Gastrocnemius medialis (tissue), 4 donors: ENCODE results near the gene OPCML.

Experiments
- CTCF ChIP-seq, 5 experiments: fragments of 450-650 bp in 3 of 5; fragments of 200-600 bp in 2 of 5; sonication (generic) in 2 of 5; IDR thresholded peaks in 4 of 5; conservative IDR thresholded peaks in 1 of 5; 1 replicate in 4 of 5; 2 replicates in 1 of 5; pipeline ENCODE4 v1.5.1; 2016 to 2019; ENCODE audit warnings: antibody characterized with exemption in 5 of 5, mild to moderate bottlenecking in 3 of 5, moderate library complexity in 3 of 5
- POLR2A ChIP-seq, 2 donors: fragments of 450-650 bp; IDR thresholded peaks; one replicate each; pipeline ENCODE4 v1.6.1; 2017; ENCODE audit warnings: antibody characterized with exemption in 2 of 2, mild to moderate bottlenecking in 2 of 2, moderate library complexity in 2 of 2

- TF ChIP-seq CTCF (IDR thresholded peaks at IDR 0.05 in 4 of 5, conservative IDR thresholded peaks at IDR 0.05 in 1 of 5) (no peak), POLR2A (IDR thresholded peaks at IDR 0.05) (no peak)
These were observed 945.5 kb downstream of the OPCML start for GRCh38 chr11:132586801-132587200.
